HepG2 (cell line): ENCODE data around the gene MIER1. TPM values are rescaled to one million over a fixed set of nuclear protein-coding genes. Genes with fewer than 3 reads are reported as not detected.
A peak's percentile ranks its signal among the peaks of the same experiment; 100 is the strongest.

Experiments used
- CEBPG ChIP-seq: IDR thresholded peaks from 2 replicates; pipeline ENCODE4 v1.6.1; 2016
- DRAP1 ChIP-seq: IDR thresholded peaks from 2 replicates; pipeline ENCODE4 v1.6.1; 2016; ENCODE audit warnings: missing genetic modification reagents, missing compliant biosample characterization
- EHMT2 ChIP-seq: fragments of 200-600 bp; sonication (generic); IDR thresholded peaks from 2 replicates; pipeline ENCODE4 v1.7.0; 2017; ENCODE audit warnings: antibody characterized with exemption, low read depth, low read length, borderline replicate concordance
- GLI4 ChIP-seq: sonication (generic); formaldehyde crosslinking; IDR thresholded peaks from 2 replicates; pipeline ENCODE4 v1.5.1; 2020; ENCODE audit warnings: missing genetic modification reagents, mild to moderate bottlenecking, moderate library complexity, borderline replicate concordance
- HIC2 ChIP-seq: sonication (generic); formaldehyde crosslinking; IDR thresholded peaks from 2 replicates; pipeline ENCODE4 v1.9.0; 2022; ENCODE audit warnings: low read depth, missing genetic modification reagents
- HNRNPK ChIP-seq: fragments of 200-400 bp; formaldehyde crosslinking; IDR thresholded peaks from 2 replicates; pipeline ENCODE4 v1.6.1; 2018; ENCODE audit warnings: low read length, low read depth, moderate library complexity, mild to moderate bottlenecking; ENCODE audit not compliant: poor library complexity, severe bottlenecking
- IRF1 ChIP-seq: sonication (generic); formaldehyde crosslinking; IDR thresholded peaks from 2 replicates; pipeline ENCODE4 v1.4.0; 2020; ENCODE audit warnings: low read depth, mild to moderate bottlenecking, missing genetic modification reagents
- LCORL ChIP-seq, 2 experiments: fragments of 450-650 bp in 1 of 2; sonication (generic) in 1 of 2; formaldehyde crosslinking in 1 of 2; IDR thresholded peaks; 2 replicates each; pipeline versions ENCODE4 v1.5.0 to v1.6.1; 2017 to 2020; ENCODE audit warnings: antibody characterized with exemption in 1 of 2, missing genetic modification reagents in 1 of 2
- NBN ChIP-seq: fragments of 450-650 bp; conservative IDR thresholded peaks from 2 replicates; pipeline ENCODE4 v1.6.1; 2017
- RAD51 ChIP-seq: fragments of 450-650 bp; IDR thresholded peaks from 2 replicates; pipeline ENCODE4 v1.6.1; 2016; ENCODE audit warnings: borderline replicate concordance
- SPEN ChIP-seq: sonication (generic); formaldehyde crosslinking; IDR thresholded peaks from 2 replicates; pipeline ENCODE4 v1.5.1; 2020; ENCODE audit warnings: low read depth, mild to moderate bottlenecking, missing genetic modification reagents
- ZC3H13 ChIP-seq: sonication (generic); formaldehyde crosslinking; IDR thresholded peaks from 2 replicates; pipeline ENCODE4 v1.8.1; 2023; ENCODE audit warnings: mild to moderate bottlenecking, missing genetic modification reagents, moderate library complexity
- ZNF414 ChIP-seq: sonication (generic); formaldehyde crosslinking; IDR thresholded peaks from 2 replicates; pipeline ENCODE4 v1.5.0; 2020; ENCODE audit warnings: missing genetic modification reagents
- ZNF431 ChIP-seq: sonication (generic); formaldehyde crosslinking; IDR thresholded peaks from 2 replicates; pipeline ENCODE4 v1.9.0; 2022; ENCODE audit warnings: missing genetic modification reagents, low read depth, mild to moderate bottlenecking, borderline replicate concordance
- ZNF556 ChIP-seq: sonication (generic); formaldehyde crosslinking; IDR thresholded peaks from 2 replicates; pipeline ENCODE4 v1.4.0; 2020; ENCODE audit warnings: mild to moderate bottlenecking, missing genetic modification reagents, borderline replicate concordance
- ZNF724P ChIP-seq: sonication (generic); formaldehyde crosslinking; IDR thresholded peaks from 2 replicates; pipeline ENCODE4 v1.8.0; 2022; ENCODE audit warnings: missing genetic modification reagents, borderline replicate concordance
- ZNF776 ChIP-seq: sonication (generic); formaldehyde crosslinking; IDR thresholded peaks from 2 replicates; pipeline ENCODE4 v1.4.0; 2020; ENCODE audit warnings: mild to moderate bottlenecking, missing genetic modification reagents
- polyA plus RNA-seq, 8 experiments: library from polyadenylated mRNA; depleted of rRNA in 3 of 8; stranded (reverse) in 7 of 8; unstranded in 1 of 8; fragments of >200 nt; fragmentation: Illumina TruSeq in 4 of 8; extraction: Trizol in 4 of 8; gene quantifications; 2 replicates each; pipeline versions ENCODE4 v1.2.1 to v1.2.3, GENCODE V29; 2011 to 2016; ENCODE audit warnings: low read depth in 4 of 8, missing spikeins in 1 of 8, mixed read lengths in 1 of 8; ENCODE audit not compliant: insufficient read depth in 1 of 8
- total RNA-seq, 5 experiments: library from RNA; depleted of rRNA; stranded (reverse); fragments of >200 nt; fragmentation: Illumina TruSeq; extraction: Trizol; gene quantifications; 2 replicates each; pipeline ENCODE4 v1.2.3, GENCODE V29; 2016; ENCODE audit warnings: low read depth in 1 of 5
- TF ChIP-seq, protein P1 (sequence below): sonication (generic); formaldehyde crosslinking; IDR thresholded peaks from 2 replicates; pipeline ENCODE4 v1.4.0; 2020; ENCODE audit warnings: mild to moderate bottlenecking, missing genetic modification reagents
- TF ChIP-seq, protein P2 (sequence below): sonication (generic); formaldehyde crosslinking; IDR thresholded peaks from 2 replicates; pipeline ENCODE4 v1.4.0; 2020; ENCODE audit warnings: missing genetic modification reagents, borderline replicate concordance

The MIER1 gene
- total and polyA plus RNA-seq, 2 of the 13 experiments (the other 11 are each of a cell fraction or from before 2014, with no cell fraction given) = 7.0 to 30.4 TPM

DNA sequence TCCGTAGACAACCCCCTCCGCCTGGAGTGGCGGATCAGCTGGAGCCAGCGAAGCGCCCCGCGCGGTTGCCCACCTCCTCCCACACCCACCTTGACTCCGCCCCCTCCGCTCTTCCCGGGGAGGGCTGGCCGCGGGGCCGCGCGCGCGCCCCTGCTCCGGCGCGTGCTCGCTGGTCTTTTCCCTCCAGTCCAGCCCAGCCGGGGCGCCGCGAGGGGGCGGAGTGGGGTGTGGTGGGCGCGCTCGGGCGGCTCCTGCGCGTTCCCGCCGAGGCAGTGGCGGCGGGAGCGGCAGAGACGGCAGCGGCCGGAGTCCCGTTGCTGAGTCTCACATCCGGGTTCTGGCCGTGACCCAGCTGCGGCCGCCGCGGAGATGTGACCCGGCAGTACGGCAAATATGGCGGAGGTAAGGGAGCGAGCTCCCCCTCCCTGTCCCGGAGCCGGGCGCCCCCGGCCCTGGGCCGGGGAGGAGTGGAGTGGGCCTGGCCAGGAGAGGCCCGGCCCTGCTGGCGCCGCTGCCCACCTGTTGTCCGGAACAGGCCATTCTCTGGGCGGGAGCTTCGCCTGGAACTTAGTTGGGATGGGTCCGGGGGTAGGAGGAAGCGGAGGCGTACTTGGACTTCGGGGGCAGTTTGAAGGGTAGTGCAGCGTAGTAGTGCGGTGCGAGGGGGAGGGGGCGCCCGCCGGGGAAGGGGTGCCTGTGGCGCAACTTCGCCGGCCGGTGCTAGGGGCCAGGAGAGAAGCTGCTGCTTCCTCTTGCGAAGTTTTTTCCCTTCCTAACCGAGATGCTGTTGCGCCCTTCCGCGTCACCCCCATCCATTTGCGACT is 5.4 kb downstream of the MIER1 start (continued):
- TF ChIP-seq, protein P1, sequence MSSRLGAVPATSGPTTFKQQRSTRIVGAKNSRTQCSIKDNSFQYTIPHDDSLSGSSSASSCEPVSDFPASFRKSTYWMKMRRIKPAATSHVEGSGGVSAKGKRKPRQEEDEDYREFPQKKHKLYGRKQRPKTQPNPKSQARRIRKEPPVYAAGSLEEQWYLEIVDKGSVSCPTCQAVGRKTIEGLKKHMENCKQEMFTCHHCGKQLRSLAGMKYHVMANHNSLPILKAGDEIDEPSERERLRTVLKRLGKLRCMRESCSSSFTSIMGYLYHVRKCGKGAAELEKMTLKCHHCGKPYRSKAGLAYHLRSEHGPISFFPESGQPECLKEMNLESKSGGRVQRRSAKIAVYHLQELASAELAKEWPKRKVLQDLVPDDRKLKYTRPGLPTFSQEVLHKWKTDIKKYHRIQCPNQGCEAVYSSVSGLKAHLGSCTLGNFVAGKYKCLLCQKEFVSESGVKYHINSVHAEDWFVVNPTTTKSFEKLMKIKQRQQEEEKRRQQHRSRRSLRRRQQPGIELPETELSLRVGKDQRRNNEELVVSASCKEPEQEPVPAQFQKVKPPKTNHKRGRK = no peak
- TF ChIP-seq CEBPG (peak; percentile 74), ZNF431 (CRISPR knock-in tag) (peak; percentile 88; the same call in 1 of the 2 replicates), ZNF556 (no peak), LCORL (IDR thresholded peaks at IDR 0.05) (no peak), LCORL (CRISPR knock-in tag; IDR thresholded peaks at IDR 0.05) (peak; percentile 61), RAD51 (no peak), HIC2 (CRISPR knock-in tag) (no peak), NBN (no peak), ZNF414 (peak; percentile 32; the same call in 1 of the 2 replicates), GLI4 (CRISPR knock-in tag) (no peak), EHMT2 (no peak), HNRNPK (peak; percentile 68), SPEN (peak; percentile 31; the same call in 1 of the 2 replicates), DRAP1 (CRISPR knock-in tag) (no peak), ZNF776 (CRISPR knock-in tag) (no peak), IRF1 (CRISPR knock-in tag) (no peak), ZC3H13 (no peak), ZNF724P (CRISPR knock-in tag) (no peak)
- TF ChIP-seq, protein P2, sequence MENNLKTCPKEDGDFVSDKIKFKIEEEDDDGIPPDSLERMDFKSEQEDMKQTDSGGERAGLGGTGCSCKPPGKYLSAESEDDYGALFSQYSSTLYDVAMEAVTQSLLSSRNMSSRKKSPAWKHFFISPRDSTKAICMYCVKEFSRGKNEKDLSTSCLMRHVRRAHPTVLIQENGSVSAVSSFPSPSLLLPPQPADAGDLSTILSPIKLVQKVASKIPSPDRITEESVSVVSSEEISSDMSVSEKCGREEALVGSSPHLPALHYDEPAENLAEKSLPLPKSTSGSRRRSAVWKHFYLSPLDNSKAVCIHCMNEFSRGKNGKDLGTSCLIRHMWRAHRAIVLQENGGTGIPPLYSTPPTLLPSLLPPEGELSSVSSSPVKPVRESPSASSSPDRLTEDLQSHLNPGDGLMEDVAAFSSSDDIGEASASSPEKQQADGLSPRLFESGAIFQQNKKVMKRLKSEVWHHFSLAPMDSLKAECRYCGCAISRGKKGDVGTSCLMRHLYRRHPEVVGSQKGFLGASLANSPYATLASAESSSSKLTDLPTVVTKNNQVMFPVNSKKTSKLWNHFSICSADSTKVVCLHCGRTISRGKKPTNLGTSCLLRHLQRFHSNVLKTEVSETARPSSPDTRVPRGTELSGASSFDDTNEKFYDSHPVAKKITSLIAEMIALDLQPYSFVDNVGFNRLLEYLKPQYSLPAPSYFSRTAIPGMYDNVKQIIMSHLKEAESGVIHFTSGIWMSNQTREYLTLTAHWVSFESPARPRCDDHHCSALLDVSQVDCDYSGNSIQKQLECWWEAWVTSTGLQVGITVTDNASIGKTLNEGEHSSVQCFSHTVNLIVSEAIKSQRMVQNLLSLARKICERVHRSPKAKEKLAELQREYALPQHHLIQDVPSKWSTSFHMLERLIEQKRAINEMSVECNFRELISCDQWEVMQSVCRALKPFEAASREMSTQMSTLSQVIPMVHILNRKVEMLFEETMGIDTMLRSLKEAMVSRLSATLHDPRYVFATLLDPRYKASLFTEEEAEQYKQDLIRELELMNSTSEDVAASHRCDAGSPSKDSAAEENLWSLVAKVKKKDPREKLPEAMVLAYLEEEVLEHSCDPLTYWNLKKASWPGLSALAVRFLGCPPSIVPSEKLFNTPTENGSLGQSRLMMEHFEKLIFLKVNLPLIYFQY (CRISPR knock-in tag) = peak; percentile 88; the same call in 1 of the 2 replicates
